ELF-1 (cell line): ENCODE data around the gene RPLP2.

Experiments
- DNase-seq: peaks from one replicate; pipeline ENCODE4 v3.0.0-alpha.2; 2016; ENCODE audit warnings: low read depth, low spot score

RPLP2 gene

DNA sequence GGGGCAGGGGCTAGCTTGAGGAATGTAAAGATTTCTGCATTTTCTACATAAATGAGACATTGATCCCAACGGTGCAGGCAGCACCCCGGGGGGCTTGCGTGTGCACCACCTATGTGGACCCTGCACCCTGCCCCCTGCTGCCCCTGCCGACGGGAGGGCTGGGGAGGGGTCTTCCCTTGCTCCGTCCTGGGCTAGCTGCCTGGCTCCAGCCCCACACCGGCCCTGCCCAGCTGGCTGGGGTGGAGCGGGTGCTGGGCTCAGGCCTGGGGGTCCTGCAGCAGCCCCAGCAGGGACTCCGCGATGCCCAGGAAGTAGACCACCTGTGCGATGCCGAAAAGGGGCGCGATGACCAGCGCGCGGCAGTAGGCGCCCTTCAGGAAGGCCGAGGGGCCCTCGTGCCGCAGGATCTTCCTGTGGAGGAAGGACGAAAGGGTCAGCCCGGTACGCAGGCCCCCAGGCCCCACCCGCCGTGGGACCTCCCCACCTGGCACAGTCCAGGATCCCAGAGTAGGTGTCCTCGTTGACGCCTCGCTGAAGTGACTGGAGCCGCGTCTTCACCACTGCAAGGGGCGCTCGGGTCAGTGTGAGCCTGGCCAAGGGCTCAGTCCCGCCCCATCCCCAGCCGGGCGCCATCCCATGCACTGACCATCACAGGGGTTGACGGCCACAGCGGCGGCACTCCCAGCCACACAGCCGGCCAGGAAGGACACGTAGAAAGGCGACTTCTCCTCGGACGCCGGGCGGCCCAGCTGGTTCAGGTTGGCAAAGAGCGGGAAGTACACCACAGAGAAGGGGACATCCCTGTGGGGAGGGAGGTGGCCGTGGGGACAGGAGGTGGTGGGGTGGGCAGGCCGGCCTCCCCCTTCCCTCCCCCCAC lies 17.9 kb upstream of the RPLP2 start:
- DNase-seq: no peak

DNA sequence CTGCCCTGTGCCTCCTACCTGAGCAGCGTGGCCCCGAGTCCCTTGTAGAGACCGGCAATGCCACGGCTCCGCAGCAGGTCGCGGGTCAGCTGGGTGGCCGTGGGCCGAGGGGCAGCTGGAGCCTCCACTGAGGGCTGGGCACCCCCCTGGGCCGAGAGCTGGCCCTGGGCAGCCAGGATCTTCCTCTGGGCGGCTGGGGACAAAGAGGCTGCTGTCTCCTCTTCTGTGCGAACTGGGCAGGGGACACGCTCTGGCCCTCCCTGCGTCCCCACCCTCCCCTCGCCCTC lies 17.3 kb upstream of the RPLP2 start:
- no peak for DNase-seq

GRCh38 chr11:792873-793272 lies 16.9 kb upstream of the RPLP2 start:
- DNase-seq: no peak

DNA sequence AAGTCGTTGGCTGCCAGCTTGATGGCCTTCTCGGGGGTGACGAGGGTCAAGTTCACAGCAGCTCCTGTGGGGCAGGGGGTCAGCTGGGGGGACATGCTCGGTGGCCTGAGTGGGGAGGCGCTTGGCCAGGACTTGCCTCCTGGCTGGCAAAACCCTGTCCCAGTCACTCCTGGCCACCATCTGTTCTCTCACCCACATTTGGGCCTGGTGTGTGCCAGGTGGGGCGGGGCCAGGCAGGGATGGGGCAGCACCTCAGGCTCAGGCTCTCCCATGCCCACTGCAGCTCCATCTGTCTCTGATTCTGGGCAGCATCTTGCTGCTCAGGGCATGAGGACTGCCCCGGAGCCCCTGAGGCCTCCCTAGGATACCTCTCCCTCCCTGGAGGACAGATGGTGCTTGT lies 16.2 kb upstream of the RPLP2 start:
- no peak for DNase-seq

- no peak for DNase-seq
Measured at GRCh38 chr11:794013-794765, 15.6 kb upstream of the RPLP2 start.

- DNase-seq: no peak
Measured at GRCh38 chr11:794766-795633, 14.8 kb upstream of the RPLP2 start.

- DNase-seq: no peak
Measured at GRCh38 chr11:795634-796564, 13.9 kb upstream of the RPLP2 start.

DNA sequence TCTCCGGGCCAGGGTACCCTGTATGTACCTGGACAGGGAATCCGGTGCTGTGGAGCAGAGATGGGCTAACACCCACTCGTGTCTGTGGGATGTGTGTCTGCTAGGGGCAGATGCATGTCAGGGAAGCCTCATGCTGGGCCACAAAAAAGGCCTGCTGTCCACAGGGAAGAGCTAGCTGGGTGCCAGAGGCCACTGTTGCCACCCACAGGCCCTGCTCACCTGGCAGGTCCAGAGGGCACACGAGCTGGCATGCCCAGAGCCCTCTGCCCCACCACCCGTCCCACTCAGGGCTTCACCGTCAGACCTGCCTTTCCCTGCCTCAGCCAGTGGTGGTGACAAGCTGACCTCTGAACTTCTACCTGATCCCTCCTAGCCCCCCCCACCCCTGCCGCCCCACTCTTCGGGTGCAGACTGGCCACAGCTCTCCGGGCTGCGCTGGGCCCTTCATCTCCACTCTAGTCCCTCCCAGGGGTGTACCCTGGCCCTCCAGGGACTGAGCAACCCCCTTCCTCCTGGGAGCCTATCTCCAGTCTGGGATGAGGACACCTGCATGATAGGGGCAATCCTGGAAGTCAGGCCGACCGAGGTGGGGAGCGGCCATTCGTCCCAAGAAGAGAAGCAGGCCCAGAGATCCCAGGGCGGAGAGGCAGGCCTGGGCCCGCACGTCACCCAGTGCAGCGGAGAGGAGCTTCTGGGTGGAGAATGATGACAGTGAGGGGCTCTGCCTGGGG lies 13.0 kb upstream of the RPLP2 start:
- no peak for DNase-seq

- DNase-seq: peak; percentile 76
Measured at GRCh38 chr11:797296-798092, 12.3 kb upstream of the RPLP2 start.

DNA sequence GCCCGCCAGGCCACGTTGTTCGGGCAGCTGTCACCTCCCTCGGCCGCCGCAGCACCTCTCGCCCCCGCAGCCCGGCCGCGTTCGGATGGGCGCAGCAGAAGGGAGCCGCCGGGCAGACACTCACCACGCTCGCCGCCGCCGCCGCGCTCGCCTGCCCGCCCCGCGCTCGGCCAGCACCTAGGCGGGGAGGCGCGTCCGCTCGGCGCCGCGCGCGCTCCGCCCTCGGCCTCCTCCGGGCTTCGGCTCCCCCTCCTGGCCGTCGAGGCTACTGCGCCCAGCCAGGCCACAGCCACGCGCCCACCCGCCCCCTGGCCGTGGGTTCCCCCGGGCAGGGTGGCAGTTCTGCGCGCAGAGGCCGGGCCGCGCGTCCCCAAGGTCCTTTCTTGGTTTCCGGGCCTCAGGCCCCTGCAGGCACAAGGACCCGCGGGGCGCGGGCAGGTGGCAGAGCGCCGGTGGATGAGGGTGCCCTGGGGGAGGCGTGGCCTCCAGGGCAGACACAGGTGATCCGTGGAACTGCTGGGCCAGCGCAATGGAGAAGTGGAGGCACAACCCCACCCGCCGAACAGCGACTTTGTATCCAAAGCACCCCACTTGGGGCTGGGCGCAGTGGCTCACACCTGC lies 11.6 kb upstream of the RPLP2 start, which contains the start of gene SLC25A22:
Gene SLC25A22, minus strand, starts transcription at position 189 of the 621 bp plus-strand sequence. CDS start 3,275 bp downstream, outside the sequence.
- peak; percentile 77 for DNase-seq

GRCh38 chr11:799641-800316 lies 10.0 kb upstream of the RPLP2 start:
- no peak for DNase-seq

DNA sequence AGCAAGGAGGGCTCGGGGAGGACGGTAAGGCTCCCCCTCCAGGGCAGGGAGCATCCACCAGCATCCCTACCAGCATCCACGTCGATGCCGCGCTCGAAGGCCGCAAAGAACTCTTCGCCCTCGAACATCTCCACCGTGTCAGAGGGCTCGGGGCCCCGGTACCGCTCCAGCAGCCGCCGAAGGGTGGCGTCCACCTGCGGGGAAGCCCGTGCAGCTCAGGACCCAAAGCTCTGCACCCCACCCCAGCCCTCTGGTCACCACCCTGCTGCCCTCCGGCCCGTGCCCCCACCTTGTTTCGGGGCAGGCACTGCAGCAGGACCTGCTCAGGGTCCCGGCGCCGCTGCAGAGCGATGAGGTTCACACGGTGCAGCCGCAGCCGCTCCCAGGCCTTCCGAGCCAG lies 9.3 kb upstream of the RPLP2 start:
- DNase-seq: no peak

- no peak for DNase-seq
Measured at GRCh38 chr11:801097-801780, 8.5 kb upstream of the RPLP2 start.

DNA sequence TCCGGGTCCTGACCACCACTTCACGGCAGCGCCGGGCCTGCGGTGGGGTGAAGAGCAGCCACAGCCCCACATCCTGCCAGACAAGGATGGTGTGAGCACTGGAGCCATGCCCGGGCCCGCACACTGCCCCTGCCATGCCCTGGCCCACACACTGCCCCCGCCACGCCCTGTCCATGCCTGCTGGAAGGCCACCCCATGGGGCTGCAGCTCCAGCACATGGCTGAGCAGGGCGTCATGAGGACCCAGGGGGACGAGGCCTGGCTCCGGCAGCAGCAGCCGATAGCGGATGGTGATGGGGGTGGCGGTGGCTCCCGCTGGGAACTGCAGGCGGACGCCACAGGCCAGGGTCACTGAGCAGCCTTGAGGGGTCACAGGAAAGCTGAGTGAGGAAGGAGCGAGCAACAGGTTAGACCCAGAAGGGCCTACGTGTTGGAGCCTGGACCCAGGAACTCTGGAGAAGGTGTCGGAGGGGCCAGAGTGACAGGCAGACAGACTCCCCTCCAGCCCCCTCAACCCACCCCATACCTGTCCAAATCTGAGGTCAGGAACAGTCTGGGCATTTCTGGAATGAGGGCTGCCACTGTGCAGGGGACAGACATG lies 7.6 kb upstream of the RPLP2 start:
- no peak for DNase-seq

GRCh38 chr11:802693-803466 lies 6.9 kb upstream of the RPLP2 start:
- DNase-seq: no peak

- no peak for DNase-seq
Measured at GRCh38 chr11:803467-803742, 6.4 kb upstream of the RPLP2 start.
